ENCODE measurements around the gene RALGAPB. TPM values are rescaled to one million over a fixed set of nuclear protein-coding genes. Genes with fewer than 3 reads are reported as not detected.

RALGAPB gene
- total and polyA plus RNA-seq, 2 experiments from 2014 or later: 10.2 to 40.4 TPM

DNA sequence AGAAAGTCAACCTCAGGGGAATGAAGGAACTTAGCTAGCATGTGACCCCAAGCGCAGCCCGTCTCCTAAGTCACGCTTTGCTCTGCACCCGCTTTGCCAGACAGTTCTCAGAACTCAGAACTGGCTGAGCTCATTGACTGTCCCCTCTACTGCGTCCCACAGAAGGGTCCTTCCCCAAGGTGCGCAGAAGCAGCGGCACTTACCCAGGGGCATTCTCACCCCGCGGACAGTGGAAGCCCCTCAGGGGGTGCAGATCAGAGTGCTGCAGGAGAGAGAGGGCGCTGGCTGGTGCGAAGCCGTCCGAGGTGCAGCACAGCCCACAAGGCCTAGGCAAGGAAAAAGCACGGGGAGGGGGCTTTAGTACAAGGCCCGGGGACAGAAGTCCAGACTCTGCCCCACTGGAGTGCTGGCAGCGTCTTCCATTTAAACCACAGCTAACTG, 38.3 kb upstream of the RALGAPB start (continued):
- TF ChIP-seq ZNF462 (CRISPR knock-in tag; IDR thresholded peaks at IDR 0.05) (no peak), CREB1 (CRISPR knock-in tag; IDR thresholded peaks at IDR 0.05; ENCODE audit: low read depth) (no peak), ETS1 (IDR thresholded peaks at IDR 0.05) (no peak)
- TF ChIP-seq, protein P1, sequence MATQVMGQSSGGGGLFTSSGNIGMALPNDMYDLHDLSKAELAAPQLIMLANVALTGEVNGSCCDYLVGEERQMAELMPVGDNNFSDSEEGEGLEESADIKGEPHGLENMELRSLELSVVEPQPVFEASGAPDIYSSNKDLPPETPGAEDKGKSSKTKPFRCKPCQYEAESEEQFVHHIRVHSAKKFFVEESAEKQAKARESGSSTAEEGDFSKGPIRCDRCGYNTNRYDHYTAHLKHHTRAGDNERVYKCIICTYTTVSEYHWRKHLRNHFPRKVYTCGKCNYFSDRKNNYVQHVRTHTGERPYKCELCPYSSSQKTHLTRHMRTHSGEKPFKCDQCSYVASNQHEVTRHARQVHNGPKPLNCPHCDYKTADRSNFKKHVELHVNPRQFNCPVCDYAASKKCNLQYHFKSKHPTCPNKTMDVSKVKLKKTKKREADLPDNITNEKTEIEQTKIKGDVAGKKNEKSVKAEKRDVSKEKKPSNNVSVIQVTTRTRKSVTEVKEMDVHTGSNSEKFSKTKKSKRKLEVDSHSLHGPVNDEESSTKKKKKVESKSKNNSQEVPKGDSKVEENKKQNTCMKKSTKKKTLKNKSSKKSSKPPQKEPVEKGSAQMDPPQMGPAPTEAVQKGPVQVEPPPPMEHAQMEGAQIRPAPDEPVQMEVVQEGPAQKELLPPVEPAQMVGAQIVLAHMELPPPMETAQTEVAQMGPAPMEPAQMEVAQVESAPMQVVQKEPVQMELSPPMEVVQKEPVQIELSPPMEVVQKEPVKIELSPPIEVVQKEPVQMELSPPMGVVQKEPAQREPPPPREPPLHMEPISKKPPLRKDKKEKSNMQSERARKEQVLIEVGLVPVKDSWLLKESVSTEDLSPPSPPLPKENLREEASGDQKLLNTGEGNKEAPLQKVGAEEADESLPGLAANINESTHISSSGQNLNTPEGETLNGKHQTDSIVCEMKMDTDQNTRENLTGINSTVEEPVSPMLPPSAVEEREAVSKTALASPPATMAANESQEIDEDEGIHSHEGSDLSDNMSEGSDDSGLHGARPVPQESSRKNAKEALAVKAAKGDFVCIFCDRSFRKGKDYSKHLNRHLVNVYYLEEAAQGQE (IDR thresholded peaks at IDR 0.05; ENCODE audit: unreplicated experiment): no peak
- TF ChIP-seq, protein P2, sequence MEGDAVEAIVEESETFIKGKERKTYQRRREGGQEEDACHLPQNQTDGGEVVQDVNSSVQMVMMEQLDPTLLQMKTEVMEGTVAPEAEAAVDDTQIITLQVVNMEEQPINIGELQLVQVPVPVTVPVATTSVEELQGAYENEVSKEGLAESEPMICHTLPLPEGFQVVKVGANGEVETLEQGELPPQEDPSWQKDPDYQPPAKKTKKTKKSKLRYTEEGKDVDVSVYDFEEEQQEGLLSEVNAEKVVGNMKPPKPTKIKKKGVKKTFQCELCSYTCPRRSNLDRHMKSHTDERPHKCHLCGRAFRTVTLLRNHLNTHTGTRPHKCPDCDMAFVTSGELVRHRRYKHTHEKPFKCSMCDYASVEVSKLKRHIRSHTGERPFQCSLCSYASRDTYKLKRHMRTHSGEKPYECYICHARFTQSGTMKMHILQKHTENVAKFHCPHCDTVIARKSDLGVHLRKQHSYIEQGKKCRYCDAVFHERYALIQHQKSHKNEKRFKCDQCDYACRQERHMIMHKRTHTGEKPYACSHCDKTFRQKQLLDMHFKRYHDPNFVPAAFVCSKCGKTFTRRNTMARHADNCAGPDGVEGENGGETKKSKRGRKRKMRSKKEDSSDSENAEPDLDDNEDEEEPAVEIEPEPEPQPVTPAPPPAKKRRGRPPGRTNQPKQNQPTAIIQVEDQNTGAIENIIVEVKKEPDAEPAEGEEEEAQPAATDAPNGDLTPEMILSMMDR (conservative IDR thresholded peaks at IDR 0.05; ENCODE audit: low read depth in 2 of 2): no peak

Data from GM23338 (cell line).